Measurements from ENCODE around the gene NUTM1. TPM values are rescaled to one million over a fixed set of nuclear protein-coding genes. Genes with fewer than 3 reads are reported as not detected.
A peak's percentile ranks its signal among the peaks of the same experiment; 100 is the strongest.

The NUTM1 gene
- total and polyA plus RNA-seq, 2 of the 13 experiments (the other 11 are each of a cell fraction or from before 2014, with no cell fraction given), result not detected

DNA sequence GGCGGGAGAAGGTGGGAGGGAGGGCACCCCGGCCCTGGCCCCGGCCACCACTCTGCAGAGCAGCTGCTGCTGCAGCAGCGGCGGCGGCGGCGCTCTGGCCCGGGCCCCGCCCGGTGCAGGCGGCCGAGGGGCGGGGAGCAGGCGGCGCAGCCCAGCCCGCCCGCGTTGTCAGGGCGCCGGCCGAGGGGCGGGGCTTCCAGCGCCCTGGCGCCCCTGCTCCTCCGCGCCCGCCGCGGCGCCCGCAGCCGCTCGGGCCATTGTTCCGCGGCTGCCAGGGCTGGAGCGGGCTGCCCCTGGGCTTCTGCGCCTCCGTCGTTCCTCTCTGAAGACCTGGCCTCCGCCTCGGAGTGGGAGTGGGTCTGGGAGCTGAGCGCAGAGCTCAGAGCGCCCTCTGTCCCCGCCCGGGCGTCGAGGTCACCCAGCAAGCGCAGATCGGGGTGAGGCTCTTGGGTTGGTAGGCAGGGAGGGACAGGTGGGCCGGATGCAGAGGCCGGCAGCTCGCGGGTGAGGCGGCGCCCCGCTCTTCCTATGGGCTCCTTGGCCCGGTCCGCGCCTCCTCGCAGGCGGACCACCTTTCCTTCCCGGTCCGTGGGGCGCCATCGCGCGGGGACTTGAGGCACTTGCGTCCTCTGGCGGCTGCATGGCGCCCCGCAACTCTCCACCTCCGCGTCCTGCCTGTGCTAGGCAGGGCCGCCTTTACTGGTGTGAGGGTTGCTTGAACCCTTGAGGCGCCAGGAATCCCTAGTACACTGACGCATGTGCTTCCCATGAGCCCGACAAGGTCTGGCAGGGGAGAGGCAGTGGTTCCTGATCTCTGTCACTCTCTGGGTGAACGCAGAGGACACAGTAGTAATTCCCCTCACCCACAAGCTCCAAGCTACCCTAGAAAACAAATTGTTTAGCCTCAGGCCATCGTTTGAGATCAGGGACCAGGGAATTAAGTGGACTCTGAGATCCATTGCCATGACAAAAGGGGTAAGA is 24.3 kb downstream of the NUTM1 start, which contains the start of gene LPCAT4 (continued):
- TF ChIP-seq, protein P1, sequence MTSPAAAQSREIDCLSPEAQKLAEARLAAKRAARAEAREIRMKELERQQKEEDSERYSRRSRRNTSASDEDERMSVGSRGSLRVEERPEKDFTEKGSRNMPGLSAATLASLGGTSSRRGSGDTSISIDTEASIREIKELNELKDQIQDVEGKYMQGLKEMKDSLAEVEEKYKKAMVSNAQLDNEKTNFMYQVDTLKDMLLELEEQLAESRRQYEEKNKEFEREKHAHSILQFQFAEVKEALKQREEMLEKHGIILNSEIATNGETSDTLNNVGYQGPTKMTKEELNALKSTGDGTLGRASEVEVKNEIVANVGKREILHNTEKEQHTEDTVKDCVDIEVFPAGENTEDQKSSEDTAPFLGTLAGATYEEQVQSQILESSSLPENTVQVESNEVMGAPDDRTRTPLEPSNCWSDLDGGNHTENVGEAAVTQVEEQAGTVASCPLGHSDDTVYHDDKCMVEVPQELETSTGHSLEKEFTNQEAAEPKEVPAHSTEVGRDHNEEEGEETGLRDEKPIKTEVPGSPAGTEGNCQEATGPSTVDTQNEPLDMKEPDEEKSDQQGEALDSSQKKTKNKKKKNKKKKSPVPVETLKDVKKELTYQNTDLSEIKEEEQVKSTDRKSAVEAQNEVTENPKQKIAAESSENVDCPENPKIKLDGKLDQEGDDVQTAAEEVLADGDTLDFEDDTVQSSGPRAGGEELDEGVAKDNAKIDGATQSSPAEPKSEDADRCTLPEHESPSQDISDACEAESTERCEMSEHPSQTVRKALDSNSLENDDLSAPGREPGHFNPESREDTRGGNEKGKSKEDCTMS (CRISPR knock-in tag; conservative IDR thresholded peaks at IDR 0.05), result no peak
- no peak for TF ChIP-seq ZSCAN29 (CRISPR knock-in tag; conservative IDR thresholded peaks at IDR 0.05)
- TF ChIP-seq KDM2A (CRISPR knock-in tag; IDR thresholded peaks at IDR 0.05; ENCODE audit: borderline replicate concordance, low read depth), result peak; percentile 88
- no peak for TF ChIP-seq ZNF644 (CRISPR knock-in tag; IDR thresholded peaks at IDR 0.05; ENCODE audit: low read depth)
- no peak for TF ChIP-seq LCORL (IDR thresholded peaks at IDR 0.05)
- TF ChIP-seq LCORL (CRISPR knock-in tag; IDR thresholded peaks at IDR 0.05), result no peak; the same call in none of the 2 replicates
- TF ChIP-seq, protein P2, sequence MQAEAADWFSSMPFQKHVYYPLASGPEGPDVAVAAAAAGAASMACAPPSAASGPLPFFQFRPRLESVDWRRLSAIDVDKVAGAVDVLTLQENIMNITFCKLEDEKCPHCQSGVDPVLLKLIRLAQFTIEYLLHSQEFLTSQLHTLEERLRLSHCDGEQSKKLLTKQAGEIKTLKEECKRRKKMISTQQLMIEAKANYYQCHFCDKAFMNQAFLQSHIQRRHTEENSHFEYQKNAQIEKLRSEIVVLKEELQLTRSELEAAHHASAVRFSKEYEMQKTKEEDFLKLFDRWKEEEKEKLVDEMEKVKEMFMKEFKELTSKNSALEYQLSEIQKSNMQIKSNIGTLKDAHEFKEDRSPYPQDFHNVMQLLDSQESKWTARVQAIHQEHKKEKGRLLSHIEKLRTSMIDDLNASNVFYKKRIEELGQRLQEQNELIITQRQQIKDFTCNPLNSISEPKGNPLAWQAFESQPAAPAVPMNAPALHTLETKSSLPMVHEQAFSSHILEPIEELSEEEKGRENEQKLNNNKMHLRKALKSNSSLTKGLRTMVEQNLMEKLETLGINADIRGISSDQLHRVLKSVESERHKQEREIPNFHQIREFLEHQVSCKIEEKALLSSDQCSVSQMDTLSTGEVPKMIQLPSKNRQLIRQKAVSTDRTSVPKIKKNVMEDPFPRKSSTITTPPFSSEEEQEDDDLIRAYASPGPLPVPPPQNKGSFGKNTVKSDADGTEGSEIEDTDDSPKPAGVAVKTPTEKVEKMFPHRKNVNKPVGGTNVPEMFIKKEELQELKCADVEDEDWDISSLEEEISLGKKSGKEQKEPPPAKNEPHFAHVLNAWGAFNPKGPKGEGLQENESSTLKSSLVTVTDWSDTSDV (CRISPR knock-in tag; IDR thresholded peaks at IDR 0.05), result no peak
- TF ChIP-seq, protein P3, sequence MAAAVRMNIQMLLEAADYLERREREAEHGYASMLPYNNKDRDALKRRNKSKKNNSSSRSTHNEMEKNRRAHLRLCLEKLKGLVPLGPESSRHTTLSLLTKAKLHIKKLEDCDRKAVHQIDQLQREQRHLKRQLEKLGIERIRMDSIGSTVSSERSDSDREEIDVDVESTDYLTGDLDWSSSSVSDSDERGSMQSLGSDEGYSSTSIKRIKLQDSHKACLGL (CRISPR knock-in tag; IDR thresholded peaks at IDR 0.05), result peak; percentile 91
- TF ChIP-seq NFATC3 (CRISPR knock-in tag; IDR thresholded peaks at IDR 0.05), result 0 out of 2 replicates have a peak, but pooled peaks have one; percentile 40
- TF ChIP-seq ZNF468 (CRISPR knock-in tag; IDR thresholded peaks at IDR 0.05), result 0 out of 2 replicates have a peak, but pooled peaks have one; percentile 20
- TF ChIP-seq MZF1 (CRISPR knock-in tag; IDR thresholded peaks at IDR 0.05; ENCODE audit: borderline replicate concordance), result no peak
- TF ChIP-seq, protein P4, sequence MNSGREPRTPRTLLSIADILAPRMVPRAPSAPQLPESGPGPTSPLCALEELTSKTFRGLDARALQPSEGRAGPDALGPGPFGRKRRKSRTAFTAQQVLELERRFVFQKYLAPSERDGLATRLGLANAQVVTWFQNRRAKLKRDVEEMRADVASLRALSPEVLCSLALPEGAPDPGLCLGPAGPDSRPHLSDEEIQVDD (CRISPR knock-in tag; IDR thresholded peaks at IDR 0.05; ENCODE audit: borderline replicate concordance), result no peak
- no peak for TF ChIP-seq SP2 (CRISPR knock-in tag; IDR thresholded peaks at IDR 0.05)
- TF ChIP-seq, protein P5, sequence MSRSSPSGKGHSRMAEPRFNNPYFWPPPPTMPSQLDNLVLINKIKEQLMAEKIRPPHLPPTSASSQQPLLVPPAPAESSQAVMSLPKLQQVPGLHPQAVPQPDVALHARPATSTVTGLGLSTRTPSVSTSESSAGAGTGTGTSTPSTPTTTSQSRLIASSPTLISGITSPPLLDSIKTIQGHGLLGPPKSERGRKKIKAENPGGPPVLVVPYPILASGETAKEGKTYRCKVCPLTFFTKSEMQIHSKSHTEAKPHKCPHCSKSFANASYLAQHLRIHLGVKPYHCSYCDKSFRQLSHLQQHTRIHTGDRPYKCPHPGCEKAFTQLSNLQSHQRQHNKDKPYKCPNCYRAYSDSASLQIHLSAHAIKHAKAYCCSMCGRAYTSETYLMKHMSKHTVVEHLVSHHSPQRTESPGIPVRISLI (CRISPR knock-in tag; IDR thresholded peaks at IDR 0.05; ENCODE audit: borderline replicate concordance), result no peak
- TF ChIP-seq, protein P6, sequence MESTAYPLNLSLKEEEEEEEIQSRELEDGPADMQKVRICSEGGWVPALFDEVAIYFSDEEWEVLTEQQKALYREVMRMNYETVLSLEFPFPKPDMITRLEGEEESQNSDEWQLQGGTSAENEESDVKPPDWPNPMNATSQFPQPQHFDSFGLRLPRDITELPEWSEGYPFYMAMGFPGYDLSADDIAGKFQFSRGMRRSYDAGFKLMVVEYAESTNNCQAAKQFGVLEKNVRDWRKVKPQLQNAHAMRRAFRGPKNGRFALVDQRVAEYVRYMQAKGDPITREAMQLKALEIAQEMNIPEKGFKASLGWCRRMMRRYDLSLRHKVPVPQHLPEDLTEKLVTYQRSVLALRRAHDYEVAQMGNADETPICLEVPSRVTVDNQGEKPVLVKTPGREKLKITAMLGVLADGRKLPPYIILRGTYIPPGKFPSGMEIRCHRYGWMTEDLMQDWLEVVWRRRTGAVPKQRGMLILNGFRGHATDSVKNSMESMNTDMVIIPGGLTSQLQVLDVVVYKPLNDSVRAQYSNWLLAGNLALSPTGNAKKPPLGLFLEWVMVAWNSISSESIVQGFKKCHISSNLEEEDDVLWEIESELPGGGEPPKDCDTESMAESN (CRISPR knock-in tag; conservative IDR thresholded peaks at IDR 0.05), result peak; percentile 83
- no peak for TF ChIP-seq ZNF282 (IDR thresholded peaks at IDR 0.05; ENCODE audit: partially characterized antibody)
- TF ChIP-seq HMGA1 (CRISPR knock-in tag; conservative IDR thresholded peaks at IDR 0.05), result no peak
- TF ChIP-seq ZNF660 (CRISPR knock-in tag; IDR thresholded peaks at IDR 0.05; ENCODE audit: borderline replicate concordance, low read depth), result no peak
- no peak for TF ChIP-seq HOXA7 (CRISPR knock-in tag; IDR thresholded peaks at IDR 0.05)
